ENCODE measurements around the gene PARS2.
A peak's percentile ranks its signal among the peaks of the same experiment; 100 is the strongest.

Gene PARS2

DNA sequence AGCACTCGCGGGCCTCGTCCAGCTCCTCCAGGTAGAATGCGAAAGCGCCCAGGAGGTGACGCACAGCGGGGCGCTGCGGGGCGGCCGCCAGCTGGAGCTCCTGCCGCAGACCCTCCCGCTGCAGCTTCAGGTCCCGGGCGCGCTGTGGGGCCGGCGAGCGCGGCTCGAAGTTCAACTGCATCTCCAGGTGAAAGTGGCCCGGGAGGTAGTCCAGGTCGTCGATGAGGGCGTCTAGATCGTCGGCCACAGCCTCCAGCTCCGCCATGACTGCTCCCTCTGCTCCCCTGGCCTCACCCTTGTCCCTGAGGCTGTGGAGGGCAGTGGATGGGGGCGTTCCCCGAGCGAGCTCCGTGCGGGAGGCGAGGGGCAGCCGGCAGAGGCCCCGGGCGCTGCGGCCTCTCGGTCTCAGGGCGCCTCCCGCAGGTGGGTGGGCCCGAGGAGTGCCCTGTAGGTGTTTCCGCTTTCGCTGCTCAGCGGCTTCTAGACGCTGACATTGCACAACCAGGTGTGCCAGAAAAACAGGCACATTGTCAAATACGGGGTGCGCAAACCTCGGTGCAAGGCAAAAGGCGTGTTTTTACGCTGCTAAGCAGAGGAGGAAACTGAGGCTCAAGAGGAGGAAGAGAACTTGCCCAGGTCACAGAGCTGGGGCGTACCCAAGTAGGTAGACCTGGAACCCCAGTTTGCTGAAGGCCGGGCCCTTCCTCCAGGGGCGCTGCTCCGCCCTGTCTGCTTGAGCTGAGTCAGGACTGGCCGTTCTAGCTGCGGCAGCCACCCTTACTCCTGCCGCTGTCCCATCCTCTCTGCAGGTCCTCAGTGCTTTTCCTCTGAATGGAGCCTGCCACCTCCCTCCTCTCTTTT lies 36.8 kb upstream of the PARS2 start, which contains the start of gene TTC22:
Gene TTC22 (minus strand): TSS at position 425 of the 861 bp plus-strand sequence. CDS start 160 bp downstream, at position 265.
- intact Hi-C loops (cut with DNase I), result no loop called here
- DNase-seq, result peak in 22 of 42 donors; percentile 22 to 58 (median 46)

GRCh38 chr1:54800041-54800898 lies 35.9 kb upstream of the PARS2 start:
- intact Hi-C loops (cut with DNase I), result no loop called here

DNA sequence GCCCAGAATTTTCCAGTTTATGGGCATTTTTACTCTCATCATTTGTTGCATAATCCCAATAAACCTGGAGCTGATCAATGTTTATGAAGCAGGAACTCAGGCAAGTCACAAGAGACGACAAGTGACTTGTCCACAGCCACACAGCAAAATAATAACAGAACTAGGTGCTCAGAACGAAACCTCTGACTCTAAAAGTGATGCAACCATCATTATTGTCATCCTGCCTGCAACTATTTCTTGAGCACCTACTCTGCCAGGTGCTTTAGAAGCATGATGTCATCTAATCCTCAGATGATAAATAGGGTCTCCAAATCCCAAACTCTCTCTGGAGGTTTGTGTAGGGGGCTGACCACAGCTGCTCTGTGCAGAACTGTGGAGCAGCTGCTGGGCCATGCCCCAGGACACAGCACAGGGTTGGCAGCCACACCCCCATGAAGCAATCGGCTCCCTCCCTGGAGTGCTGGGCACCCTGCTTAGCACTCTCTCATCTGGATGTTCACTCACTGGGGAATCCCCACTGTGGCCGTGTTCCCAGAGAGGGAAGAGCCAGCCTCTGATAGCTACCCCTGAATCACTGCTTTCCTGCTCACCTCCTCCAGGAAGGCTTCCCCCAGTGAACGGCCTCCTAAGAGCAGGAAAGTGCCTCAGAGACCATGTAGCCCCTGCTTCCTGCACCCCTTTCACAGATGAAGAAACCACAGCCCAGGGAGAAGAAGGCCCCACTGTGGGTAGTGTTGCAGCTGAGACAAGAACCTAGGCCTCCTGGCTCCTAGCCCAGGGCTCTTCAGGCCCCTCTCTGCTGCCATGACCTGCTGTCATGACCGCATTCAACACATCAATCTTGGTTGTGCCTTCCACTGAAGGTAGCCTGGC lies 34.7 kb upstream of the PARS2 start:
- peak in 1 of 42 donors; percentile 22 for DNase-seq
- intact Hi-C loops (cut with DNase I), result no loop called here

More at GRCh38 chr1:54800041-54800898, 35.9 kb upstream of the PARS2 start:
- DNase-seq, result peak; percentile 38 to 94 (median 74)

GRCh38 chr1:54798206-54798605 lies 33.9 kb upstream of the PARS2 start:
- intact Hi-C loops (cut with DNase I), result no loop called here
- no peak for DNase-seq

DNA sequence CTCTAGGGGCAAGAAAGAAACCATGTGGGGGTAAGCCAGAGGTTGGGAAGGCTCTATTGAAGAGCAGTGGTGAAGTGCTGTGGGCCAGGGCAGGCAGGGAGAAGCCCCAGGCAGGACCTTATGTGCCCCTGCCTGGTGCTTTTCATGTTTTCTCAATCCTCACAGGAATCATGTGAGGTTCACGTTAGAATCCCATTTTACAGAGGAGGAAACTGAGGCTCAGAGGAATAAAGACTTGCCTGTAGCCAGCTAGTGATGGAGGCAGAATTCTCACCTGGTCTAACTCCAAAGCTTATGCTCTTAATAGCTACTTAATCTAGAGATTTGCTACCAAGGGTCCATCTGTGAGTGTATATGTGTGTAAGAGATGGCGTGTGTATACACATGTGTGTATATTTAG lies 32.6 kb upstream of the PARS2 start:
- intact Hi-C loops (cut with DNase I), result no loop called here
- DNase-seq, result no peak

DNA sequence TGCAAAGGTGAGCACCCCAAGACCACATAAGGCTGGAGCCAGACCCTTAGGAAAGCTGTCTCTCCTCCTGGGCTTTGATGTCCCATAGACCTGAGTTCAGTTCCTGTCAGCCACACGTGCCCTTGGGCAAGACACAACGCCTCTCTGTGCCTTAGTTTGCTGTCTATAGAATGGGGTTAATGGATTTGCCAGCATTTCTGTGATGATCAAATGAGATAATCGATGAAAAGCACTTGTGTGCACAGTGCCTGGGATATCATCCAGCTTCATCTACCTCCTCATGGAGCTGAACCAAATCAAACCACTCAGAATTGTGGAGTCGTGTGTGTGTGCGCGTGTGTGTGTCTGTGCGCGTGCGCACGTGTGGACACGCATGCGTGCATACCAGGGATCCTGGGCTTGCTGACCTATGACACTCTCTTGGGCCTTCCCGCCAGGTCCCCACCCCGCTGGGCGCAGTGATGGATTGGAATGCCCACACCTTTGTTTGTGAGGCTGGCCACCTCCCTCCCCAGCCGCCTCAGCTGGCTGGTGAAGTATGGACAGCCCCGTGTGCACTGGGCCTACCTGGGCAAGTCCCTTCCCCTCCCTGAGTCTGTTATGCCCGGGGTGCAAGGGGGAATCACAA lies 31.6 kb upstream of the PARS2 start:
- no peak for DNase-seq
- intact Hi-C loops (cut with DNase I), result no loop called here

DNA sequence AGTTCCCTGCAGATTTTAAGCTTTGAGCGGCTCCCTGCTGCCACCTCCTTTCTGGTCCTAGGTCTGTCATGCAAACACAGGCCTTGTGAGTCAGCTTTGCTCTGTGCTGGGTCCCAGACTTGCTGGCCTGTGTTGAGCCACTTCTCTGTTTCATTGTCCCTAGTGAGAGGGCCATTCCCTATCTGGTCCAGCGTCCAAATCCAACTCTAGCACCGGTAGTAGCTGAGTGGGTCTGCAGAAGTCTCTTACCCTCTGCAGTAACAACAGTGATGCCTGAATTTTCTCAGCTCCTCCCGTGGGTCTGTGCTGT lies 31.0 kb upstream of the PARS2 start:
- intact Hi-C loops (cut with DNase I), result no loop called here
- DNase-seq, result peak in 7 of 42 donors; percentile 13 to 62 (median 24)

- DNase-seq, result peak in 21 of 42 donors; percentile 7 to 66 (median 43)
Measured at GRCh38 chr1:54794451-54795355, 30.4 kb upstream of the PARS2 start.

GRCh38 chr1:54792686-54793282 lies 28.5 kb upstream of the PARS2 start:
- DNase-seq, result peak in 8 of 42 donors; percentile 23 to 48 (median 38)
- intact Hi-C loops (cut with DNase I), result no loop called here

More at GRCh38 chr1:54794451-54795355, 30.4 kb upstream of the PARS2 start:
- intact Hi-C loops (cut with DNase I), result no loop called here

DNA sequence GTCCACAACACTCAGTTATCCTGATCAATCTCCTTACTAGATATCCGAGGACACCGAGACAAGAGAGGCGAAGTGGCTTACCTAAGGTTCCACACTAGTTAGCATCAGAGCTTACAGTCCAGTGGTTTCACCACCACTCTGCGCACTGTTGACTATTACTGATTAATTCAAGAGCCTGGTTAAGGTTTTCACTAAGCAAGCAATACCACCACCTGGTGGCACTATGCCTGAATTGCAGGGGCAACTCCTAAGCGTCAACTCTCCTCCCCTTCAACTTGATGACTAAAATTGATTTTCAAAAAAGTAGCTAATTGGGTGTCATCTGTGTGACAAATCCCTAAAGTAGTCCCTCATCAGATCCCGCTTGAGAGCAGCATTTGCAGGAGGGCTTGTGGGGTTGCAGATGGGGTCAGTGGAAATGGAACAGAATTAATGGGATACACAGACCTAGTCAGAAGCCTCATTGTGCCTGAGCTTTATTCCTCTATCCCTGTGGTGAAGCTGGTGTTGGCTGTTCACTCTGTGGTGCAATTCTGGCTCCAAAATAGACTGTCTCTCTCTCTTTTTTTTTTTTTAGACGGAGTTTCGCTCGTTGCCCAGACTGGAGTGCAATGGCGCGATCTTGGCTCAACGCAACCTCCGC lies 27.7 kb upstream of the PARS2 start:
- intact Hi-C loops (cut with DNase I), result no loop called here
- DNase-seq, result peak in 1 of 42 donors; percentile 13

- DNase-seq, result no peak
- intact Hi-C loops (cut with DNase I), result no loop called here
Measured at GRCh38 chr1:54788459-54788858, 24.1 kb upstream of the PARS2 start.

DNA sequence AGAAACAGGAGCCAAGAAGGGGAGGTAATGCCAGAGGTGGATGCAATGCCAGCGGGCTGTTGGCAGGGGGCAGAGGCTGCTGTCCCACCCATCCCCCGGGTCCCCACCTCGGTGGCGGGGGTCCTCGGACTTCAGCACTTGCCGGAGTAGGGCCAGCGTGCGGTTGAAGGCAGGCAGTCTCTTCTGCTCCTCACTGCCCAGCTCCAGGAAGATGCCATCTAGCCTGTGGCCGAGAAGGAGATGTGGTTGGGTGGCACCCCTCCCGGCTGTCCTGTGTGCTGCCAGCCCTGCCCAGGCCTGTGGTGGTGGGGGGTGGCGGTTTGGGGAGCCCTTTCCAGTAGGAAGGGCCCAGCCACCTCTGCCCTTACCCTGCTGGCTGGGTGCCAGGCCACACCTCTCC lies 23.3 kb upstream of the PARS2 start:
- intact Hi-C loops (cut with DNase I), result no loop called here
- no peak for DNase-seq

GRCh38 chr1:54786778-54787177 lies 22.5 kb upstream of the PARS2 start:
- intact Hi-C loops (cut with DNase I), result no loop called here
- DNase-seq, result no peak

DNA sequence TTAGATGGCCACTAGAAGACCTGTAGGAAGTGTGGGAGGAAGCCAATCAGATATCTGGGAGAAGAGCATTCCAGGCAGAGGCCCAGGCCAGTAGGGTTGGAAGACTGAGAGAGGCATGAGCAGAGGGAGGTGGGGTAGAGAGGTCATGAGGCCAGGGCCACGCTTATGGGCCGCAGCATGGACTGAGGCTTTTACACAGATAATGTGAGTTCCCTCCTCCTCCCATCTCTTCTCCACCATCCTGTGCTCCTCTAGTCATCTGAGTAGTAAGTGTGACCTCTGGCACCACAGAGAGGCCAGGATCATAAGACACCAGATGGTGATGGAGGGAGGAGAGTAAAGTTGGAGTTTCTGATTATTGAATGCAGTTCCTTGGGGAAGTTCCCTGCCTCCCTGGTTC lies 19.7 kb upstream of the PARS2 start:
- intact Hi-C loops (cut with DNase I), result no loop called here

DNA sequence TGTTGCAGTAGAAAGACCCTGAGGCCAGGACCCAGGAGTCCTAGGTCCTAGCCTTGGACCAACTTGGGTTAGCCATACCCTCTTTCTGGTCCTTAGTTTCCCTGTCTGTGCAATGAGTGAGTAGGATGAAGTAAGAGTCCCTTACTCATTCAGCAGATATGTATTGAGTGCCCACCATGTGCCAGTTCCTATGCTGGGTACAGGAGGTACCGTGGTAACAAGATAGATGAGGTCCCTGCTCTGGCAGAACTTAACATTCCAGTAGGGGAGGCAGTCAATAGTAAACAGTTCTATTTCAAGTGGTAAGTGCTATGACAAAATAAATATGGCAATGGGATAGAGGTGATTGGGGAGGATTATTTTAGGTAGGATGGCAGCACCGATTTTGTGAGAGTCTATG lies 18.3 kb upstream of the PARS2 start:
- intact Hi-C loops (cut with DNase I), result no loop called here
- DNase-seq, result no peak

More for the DNA sequence above, 19.7 kb upstream of the PARS2 start:
- no peak for DNase-seq

GRCh38 chr1:54782156-54782555 lies 17.8 kb upstream of the PARS2 start:
- intact Hi-C loops (cut with DNase I), result no loop called here
- DNase-seq, result no peak
